ENCODE results near the gene KRTAP4-4.
"Not testable (repeated sequence)": the region's sequence is repeated elsewhere in the genome, so short reads cannot be mapped to it uniquely, and the experiment has no call there.

Gene KRTAP4-4

GRCh38 chr17:41126412-41126811 is 34.1 kb downstream of the KRTAP4-4 start:
- TF ChIP-seq EZH2 (IDR thresholded peaks at IDR 0.05; ENCODE audit: borderline replicate concordance, low read length) (no peak), CTCF (IDR thresholded peaks at IDR 0.05; ENCODE audit: low read length) (no peak)
- no peak overlapping the region for H2AFZ ChIP-seq (ENCODE audit: low read length)
- H3K4me2 ChIP-seq (ENCODE audit: low read length): no peak overlapping the region
- H3F3A ChIP-seq (ENCODE audit: insufficient read depth, low read length): no peaks in the 10 kb centered on the region
- H3K79me2 ChIP-seq (ENCODE audit: insufficient read depth, low read length): no peaks in the 10 kb centered on the region
- no peaks in the 10 kb centered on the region for H3K9me3 ChIP-seq (ENCODE audit: low read length)
- H3K36me3 ChIP-seq (ENCODE audit: insufficient read depth, low read length): no peaks in the 10 kb centered on the region
- H4K20me1 ChIP-seq (ENCODE audit: insufficient read depth, low read length): no peaks in the 10 kb centered on the region
- H3K9me2 ChIP-seq (ENCODE audit: low read depth, low read length): no peaks in the 10 kb centered on the region
- H3K4me3 ChIP-seq (ENCODE audit: low read depth, low read length, poor library complexity, severe bottlenecking): no peak overlapping the region
- no peak overlapping the region for H3K27ac ChIP-seq (ENCODE audit: low read depth, low read length, poor library complexity, severe bottlenecking)
- H3K9ac ChIP-seq (ENCODE audit: low read length): no peak overlapping the region
- H3K27me3 ChIP-seq (ENCODE audit: insufficient read depth, low read length): no peaks in the 10 kb centered on the region
- H3K4me1 ChIP-seq (ENCODE audit: insufficient read depth, low read length, severe bottlenecking): no peaks in the 10 kb centered on the region

- TF ChIP-seq CTCF (IDR thresholded peaks at IDR 0.05; ENCODE audit: low read length): no peak
- no peak for TF ChIP-seq EZH2 (IDR thresholded peaks at IDR 0.05; ENCODE audit: borderline replicate concordance, low read length)
- Histone ChIP-seq H2AFZ (ENCODE audit: low read length) (no peak overlapping the region), H3K79me2 (ENCODE audit: insufficient read depth, low read length) (no peaks in the 10 kb centered on the region), H3K4me2 (ENCODE audit: low read length) (no peak overlapping the region), H3K4me1 (ENCODE audit: insufficient read depth, low read length, severe bottlenecking) (peaks cover 5% of the 10 kb centered on the region), H3K27me3 (ENCODE audit: insufficient read depth, low read length) (no peaks in the 10 kb centered on the region), H3K4me3 (ENCODE audit: low read depth, low read length, poor library complexity, severe bottlenecking) (no peak overlapping the region), H3F3A (ENCODE audit: insufficient read depth, low read length) (no peaks in the 10 kb centered on the region), H3K27ac (ENCODE audit: low read depth, low read length, poor library complexity, severe bottlenecking) (no peak overlapping the region), H3K36me3 (ENCODE audit: insufficient read depth, low read length) (no peaks in the 10 kb centered on the region), H4K20me1 (ENCODE audit: insufficient read depth, low read length) (no peaks in the 10 kb centered on the region), H3K9me3 (ENCODE audit: low read length) (no peaks in the 10 kb centered on the region), H3K9ac (ENCODE audit: low read length) (no peak overlapping the region), H3K9me2 (ENCODE audit: low read depth, low read length) (no peaks in the 10 kb centered on the region)
Observed at GRCh38 chr17:41125064-41125463, 35.5 kb downstream of the KRTAP4-4 start.

GRCh38 chr17:41123991-41124371 is 36.6 kb downstream of the KRTAP4-4 start, which contains the start of gene KRTAP4-12:
TSS of gene KRTAP4-12 (minus strand) at chr17:41124182. CDS start at chr17:41124122, 60 bp downstream.
- H3K9me3 ChIP-seq (ENCODE audit: low read length); H3K4me3 ChIP-seq (ENCODE audit: low read depth, low read length, poor library complexity, severe bottlenecking); H3K27ac ChIP-seq (ENCODE audit: low read depth, low read length, poor library complexity, severe bottlenecking); H3K4me2 ChIP-seq (ENCODE audit: low read length); H3F3A ChIP-seq (ENCODE audit: insufficient read depth, low read length); H2AFZ ChIP-seq (ENCODE audit: low read length); H4K20me1 ChIP-seq (ENCODE audit: insufficient read depth, low read length); H3K79me2 ChIP-seq (ENCODE audit: insufficient read depth, low read length); H3K4me1 ChIP-seq (ENCODE audit: insufficient read depth, low read length, severe bottlenecking); H3K36me3 ChIP-seq (ENCODE audit: insufficient read depth, low read length); H3K9ac ChIP-seq (ENCODE audit: low read length); H3K9me2 ChIP-seq (ENCODE audit: low read depth, low read length); H3K27me3 ChIP-seq (ENCODE audit: insufficient read depth, low read length): not testable (repeated sequence)

- H3K27ac ChIP-seq (ENCODE audit: low read depth, low read length, poor library complexity, severe bottlenecking); H3K79me2 ChIP-seq (ENCODE audit: insufficient read depth, low read length); H3K27me3 ChIP-seq (ENCODE audit: insufficient read depth, low read length); H3K9ac ChIP-seq (ENCODE audit: low read length); H3K36me3 ChIP-seq (ENCODE audit: insufficient read depth, low read length); H3K4me1 ChIP-seq (ENCODE audit: insufficient read depth, low read length, severe bottlenecking); H4K20me1 ChIP-seq (ENCODE audit: insufficient read depth, low read length); H3K4me2 ChIP-seq (ENCODE audit: low read length); H2AFZ ChIP-seq (ENCODE audit: low read length); H3K9me2 ChIP-seq (ENCODE audit: low read depth, low read length); H3K9me3 ChIP-seq (ENCODE audit: low read length); H3F3A ChIP-seq (ENCODE audit: insufficient read depth, low read length); H3K4me3 ChIP-seq (ENCODE audit: low read depth, low read length, poor library complexity, severe bottlenecking): not testable (repeated sequence)
Observed at GRCh38 chr17:41123292-41123990, 37.1 kb downstream of the KRTAP4-4 start.

Measured in OCI-LY1 (cell line).